ENCODE data around the gene MRGPRX4. TPM values are rescaled to one million over a fixed set of nuclear protein-coding genes. Genes with fewer than 3 reads are reported as not detected.

The MRGPRX4 gene
- total and polyA plus RNA-seq, 2 of the 4 experiments (the other 2 are of a cell fraction) = 0.05 TPM; not detected in 1

- no peak overlapping the region for H3K18ac ChIP-seq (ENCODE audit: low read depth, low read length)
- no peak overlapping the region for H2AFZ ChIP-seq (replicated peaks; ENCODE audit: low read length, poor library complexity)
- no peaks in the 10 kb centered on the region for H3K36me3 ChIP-seq (ENCODE audit: control insufficient read depth, insufficient read depth, low read length)
- H3K4ac ChIP-seq (ENCODE audit: low read depth, low read length) = no peak overlapping the region
- no peak overlapping the region for H2AK9ac ChIP-seq (replicated peaks; ENCODE audit: low read depth, low read length, poor library complexity)
- H4K91ac ChIP-seq (ENCODE audit: insufficient read depth, low read depth, low read length) = no peak overlapping the region
- H3K4me1 ChIP-seq (ENCODE audit: control insufficient read depth, insufficient read depth, low read length) = no peaks in the 10 kb centered on the region
- H3K79me1 ChIP-seq (ENCODE audit: low read depth in 1 of 2, low read length in 2 of 2) = no peaks in the 10 kb centered on the region
- no peaks in the 10 kb centered on the region for H3K9me3 ChIP-seq (ENCODE audit: control insufficient read depth, insufficient read depth, low read length)
- dilution Hi-C loops (cut with HindIII; ENCODE audit: low sequenced_read_pairs, unreplicated experiment) = no loop called here
- H2BK5ac ChIP-seq (ENCODE audit: low read depth, low read length, poor library complexity, severe bottlenecking) = no peak overlapping the region
- H2AK5ac ChIP-seq (ENCODE audit: low read depth, low read length) = no peak overlapping the region
- intact Hi-C loops (cut with micrococcal nuclease) = loop anchor here (2.0 kb wide), 1 partner anchor 153 kb away; no protein-coding TSS in a partner anchor
- 19% methylated on average over 3 of the region's 3 CpGs; no CpG with 5 or more reads in 1 of the 2 experiments for whole genome bisulfite sequencing, 2 experiments (ENCODE audit: extremely low coverage in 2 of 2, insufficient read length in 1 of 2)
- no peak for TF ChIP-seq USF2 (IDR thresholded peaks at IDR 0.05; ENCODE audit: low read depth, low read length)
- TF ChIP-seq SMC3 (IDR thresholded peaks at IDR 0.05; ENCODE audit: low read depth, low read length) = no peak
- TF ChIP-seq MAZ (IDR thresholded peaks at IDR 0.05; ENCODE audit: borderline replicate concordance, low read depth, low read length) = no peak
- no peak for TF ChIP-seq MXI1 (IDR thresholded peaks at IDR 0.05; ENCODE audit: borderline replicate concordance, low read depth, low read length)
- TF ChIP-seq RAD21 (IDR thresholded peaks at IDR 0.05; ENCODE audit: low read length) = no peak
- no peak for TF ChIP-seq NFE2L2 (IDR thresholded peaks at IDR 0.05; ENCODE audit: low read depth, low read length)
- no peak for TF ChIP-seq CHD1 (IDR thresholded peaks at IDR 0.05; ENCODE audit: low read depth, low read length)
- TF ChIP-seq RFX5 (IDR thresholded peaks at IDR 0.05; ENCODE audit: low read depth, low read length) = no peak
- TF ChIP-seq CEBPB (IDR thresholded peaks at IDR 0.05; ENCODE audit: low read depth, low read length) = no peak
- no peak for TF ChIP-seq ELK1 (IDR thresholded peaks at IDR 0.05; ENCODE audit: borderline replicate concordance, low read depth, low read length)
- ATAC-seq (ENCODE audit: low read depth) (no peak), DNase-seq (no peak)
- H4K20me1 ChIP-seq (ENCODE audit: insufficient read depth, low read length) = no peaks in the 10 kb centered on the region
- no peak overlapping the region for H3K4me2 ChIP-seq (ENCODE audit: low read depth, low read length)
- no peak overlapping the region for H4K5ac ChIP-seq (ENCODE audit: low read depth, low read length)
- H2BK15ac ChIP-seq (ENCODE audit: low read depth, low read length) = no peak overlapping the region
- in situ Hi-C loops (cut with MboI; ENCODE audit: low sequenced_read_pairs) = no loop called here
- no peak overlapping the region for H3K14ac ChIP-seq (replicated peaks; ENCODE audit: low read depth, low read length)
- H3K4me3 ChIP-seq (ENCODE audit: insufficient read depth, low read depth, low read length) = no peak overlapping the region
- no peak overlapping the region for H3K27ac ChIP-seq (ENCODE audit: insufficient read depth, low read length)
- H3K23ac ChIP-seq (ENCODE audit: low read depth, low read length) = no peak overlapping the region
- no peak overlapping the region for H3K9ac ChIP-seq (ENCODE audit: low read depth, low read length)
- no TSS peak for BruUV-seq (replicated peaks)
- H3K9me1 ChIP-seq (ENCODE audit: insufficient read depth, low read length) = no peaks in the 10 kb centered on the region
- H4K8ac ChIP-seq (ENCODE audit: low read depth in 2 of 2, low read length in 2 of 2) = no peak overlapping the region
- ChIA-PET CTCF (no interaction called here), POLR2A (ENCODE audit: unreplicated experiment) (no interaction called here)
- no peak overlapping the region for H2BK120ac ChIP-seq (ENCODE audit: low read depth, low read length)
- H2BK20ac ChIP-seq (ENCODE audit: low read depth, low read length) = no peak overlapping the region
- no peaks in the 10 kb centered on the region for H3K27me3 ChIP-seq (ENCODE audit: control insufficient read depth, insufficient read depth, low read length)
- no peak overlapping the region for H3K56ac ChIP-seq (ENCODE audit: extremely low read depth, insufficient read depth, low read length)
Measured at GRCh38 chr11:18145837-18146236, 26.8 kb upstream of the MRGPRX4 start.
